ENCODE measurements around the gene CRLF1.

Gene CRLF1

GRCh38 chr19:18612051-18612771 is 5.6 kb upstream of the CRLF1 start (continued):
- TF ChIP-seq SETDB1 (IDR thresholded peaks at IDR 0.05; ENCODE audit: insufficient read length, low read length) (no peak), SALL2 (tag by site-specific recombination; IDR thresholded peaks at IDR 0.05; ENCODE audit: borderline replicate concordance) (no peak), ZNF155 (tag by site-specific recombination; IDR thresholded peaks at IDR 0.05) (no peak)
- TF ChIP-seq, protein P1, sequence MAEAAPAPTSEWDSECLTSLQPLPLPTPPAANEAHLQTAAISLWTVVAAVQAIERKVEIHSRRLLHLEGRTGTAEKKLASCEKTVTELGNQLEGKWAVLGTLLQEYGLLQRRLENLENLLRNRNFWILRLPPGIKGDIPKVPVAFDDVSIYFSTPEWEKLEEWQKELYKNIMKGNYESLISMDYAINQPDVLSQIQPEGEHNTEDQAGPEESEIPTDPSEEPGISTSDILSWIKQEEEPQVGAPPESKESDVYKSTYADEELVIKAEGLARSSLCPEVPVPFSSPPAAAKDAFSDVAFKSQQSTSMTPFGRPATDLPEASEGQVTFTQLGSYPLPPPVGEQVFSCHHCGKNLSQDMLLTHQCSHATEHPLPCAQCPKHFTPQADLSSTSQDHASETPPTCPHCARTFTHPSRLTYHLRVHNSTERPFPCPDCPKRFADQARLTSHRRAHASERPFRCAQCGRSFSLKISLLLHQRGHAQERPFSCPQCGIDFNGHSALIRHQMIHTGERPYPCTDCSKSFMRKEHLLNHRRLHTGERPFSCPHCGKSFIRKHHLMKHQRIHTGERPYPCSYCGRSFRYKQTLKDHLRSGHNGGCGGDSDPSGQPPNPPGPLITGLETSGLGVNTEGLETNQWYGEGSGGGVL (tag by site-specific recombination; IDR thresholded peaks at IDR 0.05) = peak; percentile 29; the same call in 1 of the 2 replicates

- H3K4me3 ChIP-seq (ENCODE audit: low read depth, low read length) = peak overlapping the region; percentile 17
- no peaks in the 10 kb centered on the region for H3K9me3 ChIP-seq (ENCODE audit: control insufficient read depth, insufficient read depth, low read depth, low read length)
- H3K27ac ChIP-seq (ENCODE audit: extremely low read depth, low read depth, low read length) = no peak overlapping the region
- ChIA-PET POLR2A (interaction anchor here (0.6 to 1.5 kb wide), 3 partner anchors 40 to 308 kb away, joined by 3 to 5 read pairs (median 5); partner anchors contain the start of genes COPE, DDX49, KXD1 and UBA52), CTCF (interaction anchor here (1.0 kb wide), 1 partner anchor 10 kb away, joined by 3 read pairs; no protein-coding TSS in a partner anchor)
- peaks cover 4% of the 10 kb centered on the region for H3K4me1 ChIP-seq (ENCODE audit: control insufficient read depth, insufficient read depth, low read length)
- H3K36me3 ChIP-seq (ENCODE audit: control insufficient read depth in 2 of 2, insufficient read depth in 1 of 2, low read length in 2 of 2) = no peaks in the 10 kb centered on the region
- no peak; the same call in 1 of the 2 replicates for TF ChIP-seq KLF7 (tag by site-specific recombination; IDR thresholded peaks at IDR 0.05; ENCODE audit: borderline replicate concordance)
- TF ChIP-seq, protein P2, sequence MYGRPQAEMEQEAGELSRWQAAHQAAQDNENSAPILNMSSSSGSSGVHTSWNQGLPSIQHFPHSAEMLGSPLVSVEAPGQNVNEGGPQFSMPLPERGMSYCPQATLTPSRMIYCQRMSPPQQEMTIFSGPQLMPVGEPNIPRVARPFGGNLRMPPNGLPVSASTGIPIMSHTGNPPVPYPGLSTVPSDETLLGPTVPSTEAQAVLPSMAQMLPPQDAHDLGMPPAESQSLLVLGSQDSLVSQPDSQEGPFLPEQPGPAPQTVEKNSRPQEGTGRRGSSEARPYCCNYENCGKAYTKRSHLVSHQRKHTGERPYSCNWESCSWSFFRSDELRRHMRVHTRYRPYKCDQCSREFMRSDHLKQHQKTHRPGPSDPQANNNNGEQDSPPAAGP (tag by site-specific recombination; IDR thresholded peaks at IDR 0.05) = no peak
- no peak for TF ChIP-seq ZNF626 (tag by site-specific recombination; IDR thresholded peaks at IDR 0.05)
- TF ChIP-seq, protein P3, sequence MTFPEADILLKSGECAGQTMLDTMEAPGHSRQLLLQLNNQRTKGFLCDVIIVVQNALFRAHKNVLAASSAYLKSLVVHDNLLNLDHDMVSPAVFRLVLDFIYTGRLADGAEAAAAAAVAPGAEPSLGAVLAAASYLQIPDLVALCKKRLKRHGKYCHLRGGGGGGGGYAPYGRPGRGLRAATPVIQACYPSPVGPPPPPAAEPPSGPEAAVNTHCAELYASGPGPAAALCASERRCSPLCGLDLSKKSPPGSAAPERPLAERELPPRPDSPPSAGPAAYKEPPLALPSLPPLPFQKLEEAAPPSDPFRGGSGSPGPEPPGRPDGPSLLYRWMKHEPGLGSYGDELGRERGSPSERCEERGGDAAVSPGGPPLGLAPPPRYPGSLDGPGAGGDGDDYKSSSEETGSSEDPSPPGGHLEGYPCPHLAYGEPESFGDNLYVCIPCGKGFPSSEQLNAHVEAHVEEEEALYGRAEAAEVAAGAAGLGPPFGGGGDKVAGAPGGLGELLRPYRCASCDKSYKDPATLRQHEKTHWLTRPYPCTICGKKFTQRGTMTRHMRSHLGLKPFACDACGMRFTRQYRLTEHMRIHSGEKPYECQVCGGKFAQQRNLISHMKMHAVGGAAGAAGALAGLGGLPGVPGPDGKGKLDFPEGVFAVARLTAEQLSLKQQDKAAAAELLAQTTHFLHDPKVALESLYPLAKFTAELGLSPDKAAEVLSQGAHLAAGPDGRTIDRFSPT (tag by site-specific recombination; IDR thresholded peaks at IDR 0.05) = peak; percentile 75
- no peak for TF ChIP-seq ZNF423 (tag by site-specific recombination; IDR thresholded peaks at IDR 0.05)
- TF ChIP-seq ZBTB17 (tag by site-specific recombination; IDR thresholded peaks at IDR 0.05) = no peak
- TF ChIP-seq ZNF121 (tag by site-specific recombination; IDR thresholded peaks at IDR 0.05) = no peak
- TF ChIP-seq ZNF362 (tag by site-specific recombination; IDR thresholded peaks at IDR 0.05) = no peak
- TF ChIP-seq GLIS2 (tag by site-specific recombination; IDR thresholded peaks at IDR 0.05) = peak; percentile 66
- TF ChIP-seq ZBTB8A (tag by site-specific recombination; IDR thresholded peaks at IDR 0.05) = no peak
- no peak for TF ChIP-seq ZSCAN23 (tag by site-specific recombination; IDR thresholded peaks at IDR 0.05)
- TF ChIP-seq ZNF132 (tag by site-specific recombination; IDR thresholded peaks at IDR 0.05; ENCODE audit: borderline replicate concordance) = no peak
- no peak for TF ChIP-seq ZNF16 (tag by site-specific recombination; IDR thresholded peaks at IDR 0.05; ENCODE audit: low read depth)
- no peak for TF ChIP-seq ZNF561 (tag by site-specific recombination; IDR thresholded peaks at IDR 0.05; ENCODE audit: borderline replicate concordance)
- no peak for TF ChIP-seq ZNF521 (tag by site-specific recombination; IDR thresholded peaks at IDR 0.05)
- TF ChIP-seq ZFHX2 (tag by site-specific recombination; conservative IDR thresholded peaks at IDR 0.05) = peak; percentile 98
- no peak for TF ChIP-seq ZSCAN16 (tag by site-specific recombination; IDR thresholded peaks at IDR 0.05)
- TF ChIP-seq ZNF776 (tag by site-specific recombination; IDR thresholded peaks at IDR 0.05; ENCODE audit: borderline replicate concordance) = no peak
- no peak for TF ChIP-seq ZBTB1 (tag by site-specific recombination; IDR thresholded peaks at IDR 0.05)
- TF ChIP-seq, protein P4, sequence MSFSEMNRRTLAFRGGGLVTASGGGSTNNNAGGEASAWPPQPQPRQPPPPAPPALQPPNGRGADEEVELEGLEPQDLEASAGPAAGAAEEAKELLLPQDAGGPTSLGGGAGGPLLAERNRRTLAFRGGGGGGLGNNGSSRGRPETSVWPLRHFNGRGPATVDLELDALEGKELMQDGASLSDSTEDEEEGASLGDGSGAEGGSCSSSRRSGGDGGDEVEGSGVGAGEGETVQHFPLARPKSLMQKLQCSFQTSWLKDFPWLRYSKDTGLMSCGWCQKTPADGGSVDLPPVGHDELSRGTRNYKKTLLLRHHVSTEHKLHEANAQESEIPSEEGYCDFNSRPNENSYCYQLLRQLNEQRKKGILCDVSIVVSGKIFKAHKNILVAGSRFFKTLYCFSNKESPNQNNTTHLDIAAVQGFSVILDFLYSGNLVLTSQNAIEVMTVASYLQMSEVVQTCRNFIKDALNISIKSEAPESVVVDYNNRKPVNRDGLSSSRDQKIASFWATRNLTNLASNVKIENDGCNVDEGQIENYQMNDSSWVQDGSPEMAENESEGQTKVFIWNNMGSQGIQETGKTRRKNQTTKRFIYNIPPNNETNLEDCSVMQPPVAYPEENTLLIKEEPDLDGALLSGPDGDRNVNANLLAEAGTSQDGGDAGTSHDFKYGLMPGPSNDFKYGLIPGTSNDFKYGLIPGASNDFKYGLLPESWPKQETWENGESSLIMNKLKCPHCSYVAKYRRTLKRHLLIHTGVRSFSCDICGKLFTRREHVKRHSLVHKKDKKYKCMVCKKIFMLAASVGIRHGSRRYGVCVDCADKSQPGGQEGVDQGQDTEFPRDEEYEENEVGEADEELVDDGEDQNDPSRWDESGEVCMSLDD (tag by site-specific recombination; IDR thresholded peaks at IDR 0.05) = peak; percentile 35; the same call in 1 of the 2 replicates
Observed at GRCh38 chr19:18611327-18612050, 4.9 kb upstream of the CRLF1 start.
